Measurements from ENCODE around the gene HPSE2.

The HPSE2 gene

DNA sequence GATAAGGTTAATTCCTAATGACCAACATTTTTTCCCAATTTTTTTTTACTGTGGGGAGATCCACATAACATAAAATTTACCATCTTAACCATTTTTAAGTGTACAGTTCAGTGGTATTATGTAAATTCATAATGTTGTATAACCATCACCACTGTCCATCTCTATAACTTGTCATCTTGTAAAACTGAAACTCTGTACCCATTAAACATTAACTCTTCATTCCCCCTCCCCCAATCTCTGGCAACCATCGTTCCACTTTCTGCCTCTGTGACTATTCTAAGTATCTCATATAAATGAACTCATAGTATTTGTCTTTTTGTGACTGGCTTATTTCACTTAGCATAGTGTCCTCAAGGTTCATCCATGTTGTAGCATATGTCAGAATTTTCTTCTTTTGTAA, 742.9 kb downstream of the HPSE2 start:
- no peak for DNase-seq (ENCODE audit: low spot score)

DNA sequence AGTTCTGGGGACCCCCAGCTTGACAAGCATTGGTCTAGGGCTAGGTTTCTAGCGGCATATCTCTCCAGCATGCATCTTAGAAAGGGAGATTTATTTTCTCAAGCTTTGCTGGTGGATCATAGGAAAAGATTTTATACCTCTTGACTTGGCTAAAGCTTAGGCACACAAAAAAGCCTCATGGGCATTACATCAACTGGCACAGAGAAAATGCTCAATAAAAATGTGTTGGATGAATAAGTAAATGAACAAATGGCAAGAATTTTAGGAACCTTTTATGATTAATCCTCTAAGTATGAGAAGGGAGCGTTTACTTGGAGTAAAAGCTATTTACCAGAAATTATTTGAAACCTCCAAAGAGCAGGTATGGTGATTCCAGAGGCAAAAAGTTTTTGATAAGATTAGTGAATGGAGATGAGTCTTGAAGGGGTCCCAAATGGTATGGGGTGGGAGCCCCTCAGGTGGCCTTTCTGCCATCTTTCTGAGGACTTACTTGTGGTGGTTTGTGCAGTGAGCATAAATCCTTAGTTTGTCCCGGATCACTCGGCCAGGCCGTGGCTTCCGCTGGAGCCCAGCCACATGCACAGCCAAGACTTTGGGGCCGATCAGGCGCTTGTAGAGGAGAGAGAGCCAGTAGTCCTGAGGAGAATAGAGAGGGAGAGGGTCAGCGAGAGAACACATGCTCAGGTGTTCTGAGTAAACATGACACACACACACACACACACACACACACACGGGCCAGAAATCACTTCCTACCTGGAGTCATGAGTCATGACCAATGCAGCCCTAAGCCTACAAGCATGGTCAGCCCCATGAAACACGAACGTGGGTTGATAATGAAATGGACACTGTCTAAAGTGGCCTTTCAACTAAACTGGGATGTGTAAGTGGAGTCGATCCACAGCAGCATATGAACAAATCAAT, 745.8 kb downstream of the HPSE2 start:
- DNase-seq (ENCODE audit: low spot score): no peak

DNA sequence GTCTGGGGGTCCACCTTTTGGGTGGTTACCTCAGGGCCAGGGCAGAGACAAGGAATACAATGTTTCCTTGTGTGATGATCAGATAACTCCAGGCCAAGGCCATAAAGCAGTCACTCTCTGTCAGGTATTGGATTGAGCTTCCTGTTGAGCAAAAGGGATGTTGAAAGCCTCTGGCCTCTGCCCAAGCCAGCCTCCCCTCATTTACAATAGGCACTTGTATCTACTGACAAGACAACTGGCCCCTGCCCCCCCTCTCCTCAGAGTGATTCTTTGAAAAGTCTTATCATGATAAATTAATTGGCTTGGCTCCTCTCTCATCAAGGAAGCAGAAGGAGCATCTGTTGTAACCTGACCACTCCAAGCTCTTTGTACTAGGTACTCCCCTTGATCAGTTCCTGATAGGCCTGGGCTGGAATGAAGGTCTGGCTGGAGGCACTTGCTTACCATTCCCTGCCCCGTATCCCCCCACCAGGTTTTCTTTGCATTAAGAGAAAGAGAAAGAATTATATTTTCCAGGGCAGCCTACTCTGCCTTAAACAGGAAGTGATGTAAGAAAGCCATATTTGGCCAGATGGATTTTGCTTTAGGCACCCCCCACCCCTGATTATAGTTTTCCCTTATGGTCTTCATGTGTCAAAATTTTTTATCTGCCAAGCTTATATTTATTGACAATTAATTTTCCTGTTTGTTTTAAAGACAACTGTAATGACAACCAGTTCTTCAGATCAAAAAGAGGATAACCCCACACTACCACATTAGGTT, 746.8 kb downstream of the HPSE2 start:
- DNase-seq (ENCODE audit: low spot score): no peak

- DNase-seq (ENCODE audit: low spot score): no peak
Observed at GRCh38 chr10:98487649-98488048, 748.0 kb downstream of the HPSE2 start.

DNA sequence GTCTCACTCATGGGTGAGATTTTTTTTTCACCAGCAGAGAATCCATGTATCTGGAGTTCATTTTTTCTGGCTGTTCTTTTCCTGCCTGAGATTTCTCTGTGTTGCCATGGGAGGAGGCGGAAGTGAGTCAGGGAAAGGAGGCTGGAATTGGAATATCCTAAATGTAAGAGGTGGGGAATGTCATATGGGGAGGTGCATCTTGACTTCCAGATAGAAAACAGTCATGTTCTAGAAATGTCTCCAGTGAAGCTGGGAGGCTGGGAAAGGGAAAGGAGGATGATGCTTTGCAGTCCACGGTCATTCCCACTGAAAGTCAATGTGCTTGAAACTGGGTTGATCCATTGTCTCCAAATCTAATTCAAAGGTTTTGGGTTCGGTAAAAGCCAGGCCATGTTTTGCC, 749.2 kb downstream of the HPSE2 start:
- DNase-seq (ENCODE audit: low spot score): no peak

GRCh38 chr10:98485959-98486358, 749.7 kb downstream of the HPSE2 start:
- DNase-seq (ENCODE audit: low spot score): no peak

DNA sequence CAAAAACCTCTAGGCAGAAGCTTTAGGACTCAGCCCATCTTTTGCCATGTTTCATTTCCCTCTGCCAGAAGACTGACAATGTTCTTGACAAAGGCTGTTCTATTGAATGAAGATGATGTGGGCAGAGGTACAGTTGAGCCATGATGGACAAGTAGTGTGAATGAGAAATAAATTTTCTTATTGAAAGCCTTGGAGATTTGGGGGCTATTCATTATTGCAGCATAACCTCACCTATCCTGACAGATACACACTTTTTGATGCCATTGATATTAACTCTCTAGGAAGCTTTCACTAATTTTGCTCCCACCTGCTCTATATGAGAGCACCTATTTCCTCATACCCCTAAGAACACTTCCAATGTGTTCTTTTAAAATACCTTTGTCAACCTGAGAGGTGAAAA, 752.0 kb downstream of the HPSE2 start:
- DNase-seq (ENCODE audit: low spot score): no peak

DNA sequence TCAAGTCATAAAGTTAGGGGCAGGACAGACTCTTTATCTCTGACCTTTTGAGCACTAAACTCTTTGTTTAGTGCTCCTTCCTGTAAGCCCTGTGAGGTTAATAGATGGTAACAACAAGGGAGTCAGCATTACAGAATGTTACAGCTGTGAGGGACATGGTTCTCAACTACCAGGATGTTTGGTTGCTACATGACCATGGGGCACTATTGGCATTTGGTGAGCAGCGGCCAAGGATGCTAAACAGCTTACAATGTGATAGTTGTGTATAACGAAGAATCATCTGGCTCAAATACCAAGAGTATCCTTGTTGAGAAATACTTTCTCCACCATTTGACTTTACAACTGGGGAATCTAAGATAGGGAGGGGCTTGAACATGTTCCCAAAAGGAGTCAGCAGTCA, 753.6 kb downstream of the HPSE2 start:
- DNase-seq (ENCODE audit: low spot score): no peak

GRCh38 chr10:98481404-98481945, 754.2 kb downstream of the HPSE2 start:
- no peak for DNase-seq (ENCODE audit: low spot score)

DNA sequence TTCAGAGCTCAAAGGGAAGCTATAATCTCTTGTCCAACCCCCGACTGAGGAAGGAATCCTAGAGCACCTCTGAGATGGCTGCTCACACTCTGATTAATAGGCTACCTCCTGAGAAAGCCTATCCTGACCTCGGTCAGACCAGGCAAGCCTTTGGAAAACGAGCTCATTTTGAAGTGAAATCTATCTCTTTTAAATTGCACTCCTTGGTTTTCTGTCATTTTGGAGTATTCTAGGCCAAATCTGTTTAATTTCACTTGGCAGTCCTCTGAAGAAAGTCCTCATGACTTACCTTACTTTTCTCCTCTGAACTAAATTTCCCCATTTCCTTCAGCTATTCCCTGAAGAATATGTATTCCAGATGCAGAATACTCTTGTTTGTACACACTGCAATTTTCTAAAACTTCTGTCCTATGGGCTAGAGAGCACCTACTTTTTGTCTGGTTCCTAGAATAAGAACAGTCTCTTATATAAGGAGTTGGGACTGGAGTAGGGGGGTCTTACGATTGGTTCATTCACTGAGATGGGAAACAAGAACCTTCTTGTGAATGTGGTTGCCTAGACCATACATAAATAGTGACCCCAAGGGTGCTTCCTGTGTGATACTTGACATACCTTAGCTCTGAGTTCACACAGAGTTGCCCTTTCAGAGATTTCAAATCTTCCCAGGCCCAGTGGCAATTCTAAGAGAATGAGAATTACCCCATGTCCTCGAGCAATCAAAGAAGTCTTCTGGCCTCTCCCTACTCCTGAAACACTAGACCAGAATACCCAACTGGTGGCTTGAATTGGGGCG, 757.0 kb downstream of the HPSE2 start:
- DNase-seq (ENCODE audit: low spot score): no peak

DNA sequence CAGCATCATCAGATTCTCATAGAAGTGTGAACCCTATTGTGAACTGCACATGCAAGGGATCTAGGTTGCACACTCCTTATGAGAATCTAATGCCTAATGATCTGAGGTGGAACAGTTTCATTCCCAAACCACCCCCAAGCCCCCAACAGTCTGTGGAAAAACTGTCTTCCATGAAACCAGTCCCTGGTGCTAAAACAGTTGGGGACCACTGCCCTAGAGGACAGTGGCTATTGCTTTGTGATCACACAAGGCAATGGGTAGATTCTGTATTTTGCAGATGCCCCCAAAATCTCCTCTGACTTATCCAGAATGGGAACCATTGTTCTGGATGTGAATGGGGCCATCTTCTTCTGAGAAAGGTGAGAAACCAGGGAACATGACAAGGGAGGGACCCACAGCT, 757.8 kb downstream of the HPSE2 start:
- no peak for DNase-seq (ENCODE audit: low spot score)

DNA sequence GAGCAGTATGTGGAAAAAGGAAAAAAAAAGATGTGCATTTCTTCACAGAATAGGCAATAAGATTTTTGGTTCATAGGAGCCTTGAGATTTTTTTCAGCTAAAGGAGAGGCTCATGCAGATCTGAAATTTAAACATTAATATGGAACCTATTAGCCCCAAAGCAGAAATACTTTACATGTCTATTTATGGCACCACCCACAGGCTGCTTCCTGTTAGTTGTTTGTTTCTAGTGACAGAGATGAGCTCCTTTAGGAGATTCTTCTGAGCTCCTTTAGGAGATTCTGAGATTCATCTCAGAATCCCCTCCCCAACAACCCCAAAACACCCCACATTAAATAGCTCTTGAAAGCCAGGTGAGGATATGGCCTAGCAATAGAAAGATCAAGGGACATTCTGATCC, 761.0 kb downstream of the HPSE2 start:
- DNase-seq (ENCODE audit: low spot score): no peak

- no peak for DNase-seq (ENCODE audit: low spot score)
Observed at GRCh38 chr10:98472196-98472595, 763.5 kb downstream of the HPSE2 start.

GRCh38 chr10:98470850-98471249, 764.8 kb downstream of the HPSE2 start:
- DNase-seq (ENCODE audit: low spot score): no peak

DNA sequence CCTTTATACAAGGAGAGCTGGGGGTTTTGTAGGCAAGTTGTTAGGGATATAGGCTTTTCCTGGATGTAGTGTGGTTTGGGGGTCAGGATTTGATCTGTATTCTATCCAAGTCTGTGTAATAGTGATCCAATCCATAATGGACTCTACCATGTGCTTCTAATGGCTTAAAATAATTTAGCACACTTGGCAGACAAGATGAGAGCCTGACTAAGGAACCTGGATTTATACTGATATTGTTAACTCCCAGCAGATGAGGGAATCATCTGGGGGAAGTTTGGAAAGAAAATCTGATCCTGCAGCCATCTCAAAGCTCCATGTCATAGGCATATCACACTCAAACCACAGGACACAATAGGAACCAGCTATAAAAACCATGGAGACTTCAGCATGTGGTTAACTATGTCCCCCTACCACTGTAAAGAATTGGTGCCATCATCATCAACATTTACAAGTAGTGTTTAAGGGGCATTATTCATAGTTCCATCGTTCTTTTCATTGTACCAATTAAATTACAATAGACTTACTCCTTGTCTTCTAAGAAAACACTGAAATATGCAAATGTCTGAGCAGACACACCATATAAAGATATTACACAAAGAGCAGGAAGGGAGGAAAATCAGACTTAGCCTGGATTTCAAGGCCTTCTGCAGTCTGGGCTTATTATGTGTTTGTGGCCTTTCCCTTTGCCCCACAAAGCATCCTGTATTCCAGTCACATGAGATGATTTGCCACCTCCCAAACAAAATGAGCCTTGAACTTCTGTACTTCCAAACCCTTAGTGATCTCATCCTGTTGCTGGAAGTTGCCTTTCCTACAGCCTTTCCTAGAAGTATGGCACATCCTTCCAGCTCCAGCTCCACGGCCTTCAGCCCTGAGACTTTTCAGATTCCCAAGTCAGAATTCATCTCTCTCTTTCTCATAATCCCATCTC, 766.4 kb downstream of the HPSE2 start:
- DNase-seq (ENCODE audit: low spot score): no peak

DNA sequence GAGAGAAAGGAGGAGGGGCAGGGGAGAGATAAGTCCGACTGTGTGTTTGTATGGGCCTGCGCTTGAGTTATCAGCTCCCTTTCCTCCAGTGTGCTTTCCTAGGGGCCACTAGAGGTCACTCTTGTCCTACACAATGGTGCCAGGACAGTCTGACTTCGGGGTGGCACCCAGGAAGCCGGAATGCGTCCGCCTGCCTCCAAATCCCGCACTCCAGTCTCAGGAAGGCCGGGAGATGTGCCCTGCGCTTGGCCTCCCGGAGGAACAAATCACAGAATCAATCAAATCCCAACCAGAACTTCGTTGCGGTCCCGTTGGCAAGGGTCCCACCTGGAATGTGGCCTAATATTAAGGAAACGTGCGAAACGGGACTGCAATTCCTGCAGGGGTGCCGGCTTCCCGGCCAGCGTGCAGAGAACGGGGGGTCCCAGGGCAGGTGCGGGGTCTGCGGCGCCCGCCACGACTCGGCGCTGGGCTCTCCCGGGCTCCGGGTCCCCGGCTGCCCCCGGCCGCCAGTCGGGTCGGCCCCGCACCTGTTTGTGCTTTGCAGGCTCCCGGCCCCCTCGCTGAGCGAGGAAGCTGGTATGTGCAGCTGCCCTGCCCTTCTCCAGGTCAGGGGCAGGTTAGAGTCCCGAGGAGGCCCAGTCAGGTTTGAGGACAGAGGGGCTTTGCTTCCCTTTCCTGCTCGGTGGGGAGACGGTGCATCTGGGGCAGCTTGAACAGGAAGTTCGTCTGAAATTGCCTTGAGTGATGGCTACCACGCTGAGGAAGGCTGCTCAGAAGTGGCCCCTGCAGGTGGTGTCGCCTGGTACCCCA, 767.9 kb downstream of the HPSE2 start:
- peak; percentile 87 for DNase-seq (ENCODE audit: low spot score)

DNA sequence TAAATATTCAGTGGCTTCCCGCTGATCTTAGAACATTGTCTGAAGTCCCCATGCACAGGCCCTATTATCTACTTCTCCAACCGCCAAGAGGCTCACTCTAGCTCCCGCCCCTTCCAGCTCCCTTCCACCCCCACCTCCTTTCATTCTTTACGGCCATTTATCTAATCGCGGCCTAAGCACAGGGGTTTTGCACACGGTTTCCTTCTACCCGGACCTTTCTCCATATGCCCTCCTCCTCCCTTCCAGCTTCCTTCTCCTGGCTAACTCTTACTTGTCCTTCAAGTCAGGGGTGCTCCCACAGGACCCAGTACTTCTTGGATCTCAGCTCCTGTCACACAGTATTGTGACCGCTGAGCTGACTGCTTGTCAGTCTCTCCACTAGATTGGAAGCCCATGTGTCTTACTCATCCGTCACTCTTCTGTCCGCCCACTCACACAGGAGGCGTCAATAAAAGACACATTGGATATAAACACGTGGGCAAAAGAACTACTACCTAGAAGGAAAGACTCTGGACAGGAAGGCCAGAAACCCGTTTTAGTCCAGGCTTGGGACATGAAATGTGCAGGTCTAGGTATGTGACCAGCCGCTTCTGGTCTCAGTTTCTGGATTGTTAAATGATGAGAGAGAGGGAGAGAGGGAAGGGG, 768.7 kb downstream of the HPSE2 start:
- DNase-seq (ENCODE audit: low spot score): no peak

DNA sequence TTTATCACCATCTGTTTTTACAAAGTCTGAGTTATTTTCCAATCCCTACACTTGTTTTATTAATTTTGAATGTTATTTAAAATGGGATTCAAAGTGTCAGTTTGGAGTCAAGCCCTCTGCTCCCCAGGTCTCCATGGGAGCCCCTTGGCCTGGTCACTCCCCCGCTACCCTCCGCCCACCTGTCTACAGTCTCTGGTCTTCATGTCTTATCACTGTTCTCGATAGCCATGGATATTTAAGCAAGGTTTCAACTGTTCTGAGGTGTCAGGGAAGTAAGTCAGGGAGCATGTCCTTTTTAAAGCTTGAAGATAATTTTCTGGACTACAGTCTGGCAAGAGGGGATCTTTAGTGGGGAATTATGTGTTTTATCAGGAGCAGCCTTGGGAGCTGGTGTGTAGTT, 769.8 kb downstream of the HPSE2 start:
- DNase-seq (ENCODE audit: low spot score): no peak

DNA sequence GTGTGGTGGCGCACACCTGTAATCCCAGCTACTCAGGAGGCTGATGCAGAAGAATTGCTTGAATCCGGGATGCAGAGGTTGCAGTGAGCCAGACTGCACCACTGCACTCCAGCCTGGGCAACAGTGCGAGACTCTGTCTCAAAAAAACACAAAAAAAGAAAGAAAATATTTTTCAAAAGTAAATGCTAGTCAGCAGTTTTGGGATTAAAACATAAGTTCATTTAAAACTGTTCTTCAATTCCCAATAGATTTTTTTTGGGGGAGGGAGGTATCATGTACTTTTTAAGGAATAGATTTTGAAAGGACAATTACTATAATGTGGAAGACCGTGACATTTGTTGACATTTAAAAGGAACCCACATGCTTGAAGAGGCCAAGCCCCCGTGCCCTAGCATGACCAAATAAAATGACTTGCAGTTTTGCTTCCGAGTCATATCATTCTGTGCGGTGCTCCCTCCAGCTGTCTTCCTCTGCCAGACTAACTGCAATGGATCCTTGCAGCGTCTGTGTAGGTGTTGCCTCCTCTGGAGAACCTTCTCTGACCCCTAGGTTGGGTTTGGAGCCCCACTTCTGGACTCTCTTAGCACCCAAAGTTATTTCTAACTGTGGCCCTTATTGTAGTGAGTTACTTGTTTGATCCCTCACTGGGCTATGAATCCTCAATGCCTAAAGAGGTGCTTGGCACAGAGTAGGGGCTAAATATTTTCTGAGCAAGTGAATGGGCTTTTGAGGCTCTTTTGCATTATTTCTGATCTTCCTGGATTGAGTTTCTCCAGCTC, 771.5 kb downstream of the HPSE2 start:
- no peak for DNase-seq (ENCODE audit: low spot score)

Measured in cerebellar cortex (tissue), 1 donor.